ACHN (cell line): ENCODE results near the gene ATP10A.

Experiments
- DNase-seq: peaks from one replicate; pipeline ENCODE4 v3.0.0-alpha.2; 2015
- in situ Hi-C: cut with HindIII; loops from 2 replicates; pipeline ENCODE4 v1.10.0; 2017; ENCODE audit warnings: low sequenced_read_pairs, low pct_ligation_motif_present, low pct_unique_long_range_greater_than_20kb

The ATP10A gene

GRCh38 chr15:25707656-25708365, 155.3 kb downstream of the ATP10A start:
- DNase-seq: no peak
- in situ Hi-C loops: no loop called here

GRCh38 chr15:25706176-25706955, 156.8 kb downstream of the ATP10A start:
- DNase-seq: no peak
- in situ Hi-C loops: no loop called here

GRCh38 chr15:25705433-25706115, 157.6 kb downstream of the ATP10A start:
- DNase-seq: no peak
- in situ Hi-C loops: no loop called here

GRCh38 chr15:25703726-25704125, 159.4 kb downstream of the ATP10A start:
- no peak for DNase-seq
- in situ Hi-C loops: no loop called here

GRCh38 chr15:25701721-25702465, 161.2 kb downstream of the ATP10A start:
- in situ Hi-C loops: no loop called here
- DNase-seq: no peak

GRCh38 chr15:25700916-25701315, 162.2 kb downstream of the ATP10A start:
- no peak for DNase-seq
- in situ Hi-C loops: no loop called here

GRCh38 chr15:25697586-25697985, 165.5 kb downstream of the ATP10A start:
- DNase-seq: no peak
- in situ Hi-C loops: no loop called here

GRCh38 chr15:25695875-25696760, 167.0 kb downstream of the ATP10A start:
- in situ Hi-C loops: no loop called here
- no peak for DNase-seq

GRCh38 chr15:25694823-25695312, 168.3 kb downstream of the ATP10A start:
- no peak for DNase-seq
- in situ Hi-C loops: no loop called here

GRCh38 chr15:25694239-25694584, 168.9 kb downstream of the ATP10A start:
- no peak for DNase-seq
- in situ Hi-C loops: no loop called here

- peak; percentile 28 for DNase-seq
- in situ Hi-C loops: no loop called here
Observed at GRCh38 chr15:25693321-25694238, 169.5 kb downstream of the ATP10A start.

GRCh38 chr15:25691544-25692430, 171.3 kb downstream of the ATP10A start:
- DNase-seq: peak; percentile 12
- in situ Hi-C loops: no loop called here

GRCh38 chr15:25690673-25691543, 172.2 kb downstream of the ATP10A start:
- peak; percentile 33 for DNase-seq
- in situ Hi-C loops: no loop called here

GRCh38 chr15:25689592-25689991, 173.5 kb downstream of the ATP10A start:
- DNase-seq: no peak
- in situ Hi-C loops: no loop called here

GRCh38 chr15:25688166-25688565, 175.0 kb downstream of the ATP10A start:
- in situ Hi-C loops: no loop called here
- DNase-seq: no peak
